MM.1S (cell line): Measurements from ENCODE around the gene ITSN1.

Source experiments
- DNase-seq: peaks from one replicate; pipeline ENCODE4 v3.0.0-alpha.2; 2015
- H2AFZ ChIP-seq: fragments of 300-600 bp; sonication (generic); 2 replicates; pipeline ENCODE4 v1.6.0; 2016; ENCODE audit warnings: antibody characterized with exemption, low read length
- H3F3A ChIP-seq: fragments of 300-600 bp; sonication (generic); 2 replicates; pipeline ENCODE4 v1.6.1; 2016; ENCODE audit warnings: mild to moderate bottlenecking, antibody characterized with exemption, low read length, moderate library complexity, mixed read lengths; ENCODE audit not compliant: insufficient read depth
- H3K27ac ChIP-seq: fragments of 300-600 bp; sonication (generic); 2 replicates; pipeline ENCODE4 v1.5.1; 2016; ENCODE audit warnings: mild to moderate bottlenecking, low read length
- H3K27me3 ChIP-seq: fragments of 300-600 bp; sonication (generic); replicated peaks from 2 replicates; pipeline ENCODE4 v1.6.0; 2016; ENCODE audit warnings: low read length; ENCODE audit not compliant: insufficient read depth
- H3K36me3 ChIP-seq: fragments of 300-600 bp; sonication (generic); replicated peaks from 2 replicates; pipeline ENCODE4 v1.6.1; 2016; ENCODE audit warnings: mild to moderate bottlenecking, low read length, mixed read lengths; ENCODE audit not compliant: insufficient read depth
- H3K4me1 ChIP-seq: fragments of 300-600 bp; sonication (generic); 2 replicates; pipeline ENCODE4 v1.6.1; 2016; ENCODE audit warnings: low read length, mixed read lengths
- H3K4me2 ChIP-seq: fragments of 300-600 bp; sonication (generic); 2 replicates; pipeline ENCODE4 v1.6.0; 2016; ENCODE audit warnings: low read depth, low read length
- H3K4me3 ChIP-seq: fragments of 300-600 bp; sonication (generic); 2 replicates; pipeline ENCODE4 v1.5.1; 2016; ENCODE audit warnings: low read length, mixed read lengths
- H3K79me2 ChIP-seq: fragments of 300-600 bp; sonication (generic); 2 replicates; pipeline ENCODE4 v1.6.1; 2016; ENCODE audit warnings: mixed run types, low read length, mixed read lengths
- H3K9ac ChIP-seq: fragments of 300-600 bp; sonication (generic); 2 replicates; pipeline ENCODE4 v1.6.1; 2016; ENCODE audit warnings: low read length, mixed read lengths
- H3K9me2 ChIP-seq: fragments of 300-600 bp; sonication (generic); replicated peaks from 2 replicates; pipeline ENCODE4 v1.6.1; 2016; ENCODE audit warnings: mild to moderate bottlenecking, low read length, mixed read lengths; ENCODE audit not compliant: insufficient read depth
- H3K9me3 ChIP-seq: fragments of 300-600 bp; sonication (generic); replicated peaks from 2 replicates; pipeline ENCODE4 v1.6.1; 2016; ENCODE audit warnings: mild to moderate bottlenecking, low read length, mixed read lengths; ENCODE audit not compliant: insufficient read depth
- H4K20me1 ChIP-seq: fragments of 300-600 bp; sonication (generic); 2 replicates; pipeline ENCODE4 v1.6.1; 2016; ENCODE audit warnings: mild to moderate bottlenecking, low read length, moderate library complexity, mixed read lengths; ENCODE audit not compliant: insufficient read depth
- EZH2 ChIP-seq: fragments of 300-600 bp; sonication (generic); optimal IDR thresholded peaks from 2 replicates; pipeline ENCODE3; 2017; ENCODE audit warnings: low read depth, mild to moderate bottlenecking, antibody characterized with exemption, low read length, mixed read lengths
- EZH2phosphoT487 ChIP-seq: fragments of 300-600 bp; sonication (generic); IDR thresholded peaks from 2 replicates; pipeline ENCODE4 v1.6.1; 2018; ENCODE audit warnings: antibody characterized with exemption, low read length
- TF ChIP-seq, protein P1 (sequence below): fragments of 300-600 bp; sonication (generic); IDR thresholded peaks from 2 replicates; pipeline ENCODE4 v1.5.1; 2016; ENCODE audit warnings: antibody characterized with exemption, low read length, mixed read lengths

ITSN1 gene

GRCh38 chr21:33658919-33659567, 16.7 kb downstream of the ITSN1 start:
- Histone ChIP-seq H3K79me2 (peaks cover 63% of the 10 kb centered on the region), H3F3A (no peaks in the 10 kb centered on the region), H3K9me3 (no peaks in the 10 kb centered on the region), H3K4me2 (no peak overlapping the region), H3K4me3 (no peak overlapping the region), H3K27ac (no peak overlapping the region), H4K20me1 (no peaks in the 10 kb centered on the region), H3K9ac (no peak overlapping the region), H3K36me3 (no peaks in the 10 kb centered on the region), H3K27me3 (no peaks in the 10 kb centered on the region), H3K9me2 (no peaks in the 10 kb centered on the region), H3K4me1 (no peaks in the 10 kb centered on the region), H2AFZ (no peak overlapping the region)
- TF ChIP-seq EZH2: no peak
- TF ChIP-seq EZH2phosphoT487: no peak
- TF ChIP-seq, protein P1, sequence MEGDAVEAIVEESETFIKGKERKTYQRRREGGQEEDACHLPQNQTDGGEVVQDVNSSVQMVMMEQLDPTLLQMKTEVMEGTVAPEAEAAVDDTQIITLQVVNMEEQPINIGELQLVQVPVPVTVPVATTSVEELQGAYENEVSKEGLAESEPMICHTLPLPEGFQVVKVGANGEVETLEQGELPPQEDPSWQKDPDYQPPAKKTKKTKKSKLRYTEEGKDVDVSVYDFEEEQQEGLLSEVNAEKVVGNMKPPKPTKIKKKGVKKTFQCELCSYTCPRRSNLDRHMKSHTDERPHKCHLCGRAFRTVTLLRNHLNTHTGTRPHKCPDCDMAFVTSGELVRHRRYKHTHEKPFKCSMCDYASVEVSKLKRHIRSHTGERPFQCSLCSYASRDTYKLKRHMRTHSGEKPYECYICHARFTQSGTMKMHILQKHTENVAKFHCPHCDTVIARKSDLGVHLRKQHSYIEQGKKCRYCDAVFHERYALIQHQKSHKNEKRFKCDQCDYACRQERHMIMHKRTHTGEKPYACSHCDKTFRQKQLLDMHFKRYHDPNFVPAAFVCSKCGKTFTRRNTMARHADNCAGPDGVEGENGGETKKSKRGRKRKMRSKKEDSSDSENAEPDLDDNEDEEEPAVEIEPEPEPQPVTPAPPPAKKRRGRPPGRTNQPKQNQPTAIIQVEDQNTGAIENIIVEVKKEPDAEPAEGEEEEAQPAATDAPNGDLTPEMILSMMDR: no peak
- DNase-seq: no peak

DNA sequence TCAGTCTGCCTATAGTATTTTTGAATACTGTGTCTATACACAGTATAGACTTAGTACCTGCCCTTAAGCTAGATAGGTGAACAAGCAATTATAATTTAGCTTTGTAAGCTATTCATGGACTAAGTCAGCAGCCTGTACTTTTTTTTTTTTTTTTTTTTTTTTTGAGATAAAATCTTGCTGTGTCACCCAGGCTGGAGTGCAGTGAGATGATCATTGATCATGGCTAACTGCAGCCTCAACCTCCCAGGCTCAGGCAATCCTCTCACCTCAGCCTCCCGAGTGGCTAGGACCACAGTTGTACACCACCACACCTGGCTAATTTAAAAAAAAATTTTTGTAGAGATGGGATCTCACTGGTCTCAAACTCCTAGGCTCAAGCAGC, 17.3 kb downstream of the ITSN1 start:
- Histone ChIP-seq H3K9ac (no peak overlapping the region), H3K9me3 (no peaks in the 10 kb centered on the region), H3K4me2 (no peak overlapping the region), H3K27ac (no peak overlapping the region), H4K20me1 (no peaks in the 10 kb centered on the region), H3K4me3 (no peak overlapping the region), H3K27me3 (no peaks in the 10 kb centered on the region), H2AFZ (no peak overlapping the region), H3K36me3 (no peaks in the 10 kb centered on the region), H3F3A (no peaks in the 10 kb centered on the region), H3K4me1 (no peaks in the 10 kb centered on the region), H3K9me2 (no peaks in the 10 kb centered on the region), H3K79me2 (peaks cover 64% of the 10 kb centered on the region)
- TF ChIP-seq, protein P1: no peak
- no peak for TF ChIP-seq EZH2
- TF ChIP-seq EZH2phosphoT487: no peak
- no peak for DNase-seq

DNA sequence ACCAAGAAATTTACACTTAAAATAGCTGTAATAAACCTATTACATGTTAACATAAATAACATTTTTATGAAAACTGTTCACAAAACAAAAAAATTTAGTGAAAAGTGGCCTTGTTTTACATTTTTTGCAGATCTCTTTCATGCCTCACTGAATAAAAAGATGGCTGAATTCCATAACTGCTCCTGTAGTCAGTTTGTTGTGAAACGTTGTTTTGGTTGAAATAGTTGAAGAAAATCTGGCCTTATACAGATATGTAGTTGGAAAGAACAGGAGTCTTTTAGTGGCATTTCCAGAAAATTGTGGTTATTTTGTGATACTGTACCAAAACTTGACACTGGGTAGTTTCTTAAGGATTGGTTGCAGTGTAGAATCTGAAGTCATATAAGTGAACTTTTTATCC, 18.1 kb downstream of the ITSN1 start:
- Histone ChIP-seq H3K27ac (no peak overlapping the region), H3K27me3 (no peaks in the 10 kb centered on the region), H2AFZ (no peak overlapping the region), H3K9ac (no peak overlapping the region), H3K79me2 (peaks cover 59% of the 10 kb centered on the region), H3K9me2 (no peaks in the 10 kb centered on the region), H3K36me3 (no peaks in the 10 kb centered on the region), H3K4me1 (no peaks in the 10 kb centered on the region), H4K20me1 (no peaks in the 10 kb centered on the region), H3K4me3 (no peak overlapping the region), H3K9me3 (no peaks in the 10 kb centered on the region), H3F3A (no peaks in the 10 kb centered on the region), H3K4me2 (no peak overlapping the region)
- DNase-seq: no peak
- TF ChIP-seq EZH2phosphoT487 (no peak), EZH2 (no peak)
- TF ChIP-seq, protein P1: no peak
